ENCODE measurements around the gene CTR9. TPM values are rescaled to one million over a fixed set of nuclear protein-coding genes. Genes with fewer than 3 reads are reported as not detected.

CTR9 gene
- total and polyA plus RNA-seq, 2 of the 13 experiments (the other 11 are each of a cell fraction or from before 2014, with no cell fraction given) = 6.6 to 22.1 TPM

GRCh38 chr11:10792385-10793068 lies 41.5 kb downstream of the CTR9 start (continued):
- TF ChIP-seq FOXA3 (CRISPR knock-in tag; IDR thresholded peaks at IDR 0.05) (0 out of 2 replicates have a peak, but pooled peaks have one; percentile 28), RAD51 (IDR thresholded peaks at IDR 0.05; ENCODE audit: borderline replicate concordance) (no peak), KDM5A (IDR thresholded peaks at IDR 0.05; ENCODE audit: borderline replicate concordance, low read length) (no peak), ZBTB7B (CRISPR knock-in tag; IDR thresholded peaks at IDR 0.05) (peak; percentile 82), ZNF883 (CRISPR knock-in tag; IDR thresholded peaks at IDR 0.05; ENCODE audit: not compliant biosample characterization) (peak; percentile 63), POLR2AphosphoS2 (IDR thresholded peaks at IDR 0.05; ENCODE audit: low read depth, low read length) (no peak), KLF11 (CRISPR knock-in tag; IDR thresholded peaks at IDR 0.05) (no peak), PHB2 (IDR thresholded peaks at IDR 0.05; ENCODE audit: partially characterized antibody) (no peak), HOXA7 (CRISPR knock-in tag; IDR thresholded peaks at IDR 0.05) (no peak), MIXL1 (CRISPR knock-in tag; IDR thresholded peaks at IDR 0.05) (peak; percentile 66; the same call in 1 of the 2 replicates), EZH2 (conservative IDR thresholded peaks at IDR 0.05; ENCODE audit: low read depth, low read length) (no peak), ZNF879 (CRISPR knock-in tag; IDR thresholded peaks at IDR 0.05) (no peak), NFE2L2 (IDR thresholded peaks at IDR 0.05; ENCODE audit: low read length) (no peak), ZNF329 (CRISPR knock-in tag; IDR thresholded peaks at IDR 0.05; ENCODE audit: low read depth) (no peak), LCORL (IDR thresholded peaks at IDR 0.05) (no peak), LCORL (CRISPR knock-in tag; IDR thresholded peaks at IDR 0.05) (peak; percentile 78), MTA1 (CRISPR knock-in tag; IDR thresholded peaks at IDR 0.05; ENCODE audit: borderline replicate concordance) (0 out of 2 replicates have a peak, but pooled peaks have one; percentile 29), FOXP4 (CRISPR knock-in tag; IDR thresholded peaks at IDR 0.05) (no peak), NR2F6 (IDR thresholded peaks at IDR 0.05) (no peak), NR2F6 (CRISPR knock-in tag; IDR thresholded peaks at IDR 0.05) (peak; percentile 72; the same call in 1 of the 2 replicates), ZKSCAN1 (IDR thresholded peaks at IDR 0.05; ENCODE audit: low read length) (no peak), SAP130 (CRISPR knock-in tag; IDR thresholded peaks at IDR 0.05; ENCODE audit: low read depth) (peak; percentile 54), ZBTB34 (CRISPR knock-in tag; IDR thresholded peaks at IDR 0.05) (no peak), ZNF891 (CRISPR knock-in tag; IDR thresholded peaks at IDR 0.05) (0 out of 2 replicates have a peak, but pooled peaks have one; percentile 43), ZNF567 (CRISPR knock-in tag; IDR thresholded peaks at IDR 0.05; ENCODE audit: borderline replicate concordance) (0 out of 2 replicates have a peak, but pooled peaks have one; percentile 54), HNRNPUL1 (IDR thresholded peaks at IDR 0.05; ENCODE audit: low read depth, low read length) (no peak)
- TF ChIP-seq, protein P1, sequence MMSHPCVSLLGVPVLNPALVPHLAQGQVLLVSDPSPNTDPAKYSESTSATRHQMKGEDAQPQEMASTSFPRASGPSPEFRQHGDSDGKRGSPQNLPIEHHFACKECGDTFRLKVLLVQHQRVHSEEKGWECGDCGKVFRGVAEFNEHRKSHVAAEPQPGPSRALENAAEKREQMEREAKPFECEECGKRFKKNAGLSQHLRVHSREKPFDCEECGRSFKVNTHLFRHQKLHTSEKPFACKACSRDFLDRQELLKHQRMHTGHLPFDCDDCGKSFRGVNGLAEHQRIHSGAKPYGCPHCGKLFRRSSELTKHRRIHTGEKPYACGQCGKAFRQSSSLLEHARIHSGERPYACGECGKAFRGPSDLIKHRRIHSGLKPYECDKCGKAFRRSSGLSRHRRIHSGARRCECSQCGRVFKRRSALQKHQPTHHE (CRISPR knock-in tag; IDR thresholded peaks at IDR 0.05; ENCODE audit: borderline replicate concordance) = no peak

Measured in HepG2 (cell line).